GM20000 (cell line): ENCODE data around the gene F13B.
"Not testable (repeated sequence)": the region's sequence is repeated elsewhere in the genome, so short reads cannot be mapped to it uniquely, and the experiment has no call there.

ENCODE experiments used
- DNase-seq: peaks from one replicate; pipeline ENCODE4 v3.0.0; 2012; ENCODE audit warnings: low spot score
- TF ChIP-seq, protein P1 (sequence below): IDR thresholded peaks from 2 replicates; pipeline ENCODE4 v1.5.1; 2012; ENCODE audit warnings: mild to moderate bottlenecking, control low read depth; ENCODE audit errors: extremely low read depth, missing control alignments

Gene F13B

DNA sequence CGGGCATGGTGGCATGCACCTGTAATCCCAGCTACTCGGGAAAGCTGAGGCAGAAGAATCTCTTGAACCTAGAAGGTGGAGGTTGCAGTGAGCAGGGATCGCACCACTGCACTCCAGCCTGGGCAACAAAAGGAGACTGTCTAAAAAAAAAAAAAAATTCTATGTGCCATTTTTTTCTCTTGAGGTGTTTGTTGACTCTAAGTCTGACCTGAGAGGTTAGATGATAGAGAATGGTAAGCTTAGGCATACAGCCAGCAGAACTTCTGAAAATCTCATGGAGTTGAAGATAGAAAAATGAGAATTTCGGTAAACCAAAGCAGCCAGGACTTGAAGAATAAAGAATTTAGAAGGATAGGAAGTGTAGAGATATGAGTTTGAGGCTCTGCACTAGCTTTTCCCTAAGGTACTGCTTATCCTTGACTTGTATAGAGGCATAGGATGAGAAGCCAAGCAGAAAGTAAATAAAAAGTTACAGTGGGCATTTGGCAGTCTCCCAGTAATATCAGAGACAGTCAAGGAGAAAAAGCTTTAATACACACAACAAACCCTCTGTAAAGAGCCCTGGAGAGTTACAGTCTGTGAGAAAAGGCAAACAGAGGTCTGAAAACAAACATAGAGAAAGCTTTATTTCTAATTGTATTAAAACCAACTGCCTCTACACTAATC lies 24.3 kb downstream of the F13B start:
- DNase-seq, result no peak
- TF ChIP-seq, protein P1, sequence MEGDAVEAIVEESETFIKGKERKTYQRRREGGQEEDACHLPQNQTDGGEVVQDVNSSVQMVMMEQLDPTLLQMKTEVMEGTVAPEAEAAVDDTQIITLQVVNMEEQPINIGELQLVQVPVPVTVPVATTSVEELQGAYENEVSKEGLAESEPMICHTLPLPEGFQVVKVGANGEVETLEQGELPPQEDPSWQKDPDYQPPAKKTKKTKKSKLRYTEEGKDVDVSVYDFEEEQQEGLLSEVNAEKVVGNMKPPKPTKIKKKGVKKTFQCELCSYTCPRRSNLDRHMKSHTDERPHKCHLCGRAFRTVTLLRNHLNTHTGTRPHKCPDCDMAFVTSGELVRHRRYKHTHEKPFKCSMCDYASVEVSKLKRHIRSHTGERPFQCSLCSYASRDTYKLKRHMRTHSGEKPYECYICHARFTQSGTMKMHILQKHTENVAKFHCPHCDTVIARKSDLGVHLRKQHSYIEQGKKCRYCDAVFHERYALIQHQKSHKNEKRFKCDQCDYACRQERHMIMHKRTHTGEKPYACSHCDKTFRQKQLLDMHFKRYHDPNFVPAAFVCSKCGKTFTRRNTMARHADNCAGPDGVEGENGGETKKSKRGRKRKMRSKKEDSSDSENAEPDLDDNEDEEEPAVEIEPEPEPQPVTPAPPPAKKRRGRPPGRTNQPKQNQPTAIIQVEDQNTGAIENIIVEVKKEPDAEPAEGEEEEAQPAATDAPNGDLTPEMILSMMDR, result no peak

DNA sequence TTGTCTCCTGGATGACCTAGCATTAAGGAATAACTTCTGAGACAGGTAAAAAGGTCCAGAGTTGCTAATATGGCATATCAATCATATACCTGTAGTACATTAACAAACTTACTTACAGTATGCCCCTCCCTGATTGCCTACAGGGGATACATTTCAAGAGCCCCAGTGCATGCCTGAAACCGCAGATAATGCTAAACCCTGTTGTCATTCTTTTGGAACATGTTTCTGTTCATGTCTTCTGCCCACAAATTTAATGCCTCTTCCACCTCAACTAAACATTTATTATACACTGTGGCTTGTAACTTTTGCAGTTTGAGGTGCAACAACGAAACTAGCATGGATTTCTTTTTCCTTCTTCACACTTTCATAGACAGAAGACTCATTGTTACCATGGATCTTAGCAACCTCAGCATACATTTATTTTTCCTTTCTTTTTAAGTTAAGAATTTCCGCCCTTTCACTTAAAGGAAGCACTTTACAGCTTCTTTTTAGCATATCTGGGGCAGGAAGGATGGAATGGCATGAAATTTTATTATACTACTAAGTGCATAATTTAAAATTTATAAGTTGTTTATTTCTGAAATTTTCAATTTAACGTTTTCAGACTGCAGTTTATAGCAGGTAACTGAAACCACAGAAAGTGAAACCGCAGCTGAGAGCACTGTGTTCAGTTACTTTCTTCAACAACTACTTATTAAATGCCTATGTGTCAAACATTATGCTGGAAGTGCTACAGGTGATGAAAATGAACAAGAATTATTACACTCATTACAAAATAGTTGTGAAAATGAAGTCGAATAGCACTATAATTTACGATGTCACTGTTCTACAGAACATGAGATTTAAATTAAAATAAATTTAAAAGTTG lies 25.3 kb downstream of the F13B start:
- TF ChIP-seq, protein P1, result no peak
- DNase-seq, result no peak

DNA sequence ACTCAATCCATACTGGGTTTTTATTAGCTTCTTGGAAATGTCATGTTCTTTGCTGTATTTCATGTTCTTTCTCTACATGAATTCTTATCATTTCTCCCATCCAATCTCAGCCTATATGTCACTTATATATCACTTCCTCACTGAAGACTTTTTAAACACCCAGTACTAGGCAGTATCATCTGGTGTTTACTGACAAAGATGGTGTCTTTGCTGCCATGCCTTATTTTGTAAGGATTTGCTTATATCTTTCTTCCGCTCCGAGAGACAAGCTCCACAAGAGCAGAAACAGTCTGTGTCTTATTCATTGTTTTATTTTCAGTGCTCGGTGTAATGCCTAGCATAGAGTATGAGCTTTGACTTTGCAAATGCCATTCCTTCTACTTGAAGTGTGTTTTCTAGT lies 30.2 kb downstream of the F13B start:
- TF ChIP-seq, protein P1, result no peak
- no peak for DNase-seq

DNA sequence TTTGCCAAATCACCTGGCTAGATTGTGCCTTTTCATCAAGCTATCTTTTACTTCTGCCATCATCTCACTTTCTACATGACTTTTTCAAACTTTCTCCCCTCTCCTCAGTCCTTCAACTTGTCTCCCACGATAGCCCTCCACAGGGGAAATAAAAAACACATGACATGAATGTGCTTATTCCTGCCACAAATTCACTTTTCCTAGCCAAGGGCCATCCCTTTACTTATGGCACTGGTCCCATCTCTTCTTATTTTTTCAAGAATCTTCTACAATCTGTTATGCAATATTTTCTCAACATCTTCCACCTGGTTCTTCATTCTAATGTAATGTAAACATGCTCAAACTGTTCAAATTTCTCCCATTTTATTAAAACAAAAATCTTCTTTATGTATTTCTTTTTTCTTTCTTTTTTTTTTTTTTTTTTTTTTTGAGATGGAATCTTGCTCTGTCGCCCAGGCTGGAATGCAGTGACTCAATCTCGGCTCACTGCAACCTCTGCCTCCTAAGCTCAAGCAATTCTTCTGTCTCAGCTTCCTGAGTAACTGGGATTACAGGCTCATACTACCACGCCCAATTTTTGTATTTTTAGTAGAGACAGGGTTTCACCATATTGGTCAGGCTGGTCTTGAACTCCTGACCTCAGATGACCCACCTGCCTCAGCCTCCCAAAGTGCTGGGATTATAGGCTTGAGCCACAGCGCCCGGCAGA lies 32.3 kb downstream of the F13B start:
- DNase-seq, result not testable (repeated sequence)

DNA sequence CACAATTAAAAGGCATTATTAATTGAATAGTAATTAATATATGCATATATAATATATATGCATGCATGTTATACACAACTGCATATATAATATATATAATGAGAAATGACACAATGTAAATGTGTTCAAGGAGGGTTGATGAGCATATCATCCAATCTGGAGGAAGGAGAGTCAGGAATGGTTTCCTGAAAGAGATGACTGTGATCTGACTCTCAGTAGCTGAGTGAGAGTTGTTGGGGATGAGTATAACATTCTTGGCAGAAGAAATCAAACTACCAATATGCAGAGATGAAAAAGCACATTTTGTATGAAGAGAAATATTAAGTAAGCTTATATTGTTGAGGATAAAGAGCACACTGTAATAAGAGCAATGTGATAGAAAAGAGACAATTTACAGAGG lies 37.3 kb downstream of the F13B start:
- no peak for DNase-seq
- TF ChIP-seq, protein P1, result no peak

DNA sequence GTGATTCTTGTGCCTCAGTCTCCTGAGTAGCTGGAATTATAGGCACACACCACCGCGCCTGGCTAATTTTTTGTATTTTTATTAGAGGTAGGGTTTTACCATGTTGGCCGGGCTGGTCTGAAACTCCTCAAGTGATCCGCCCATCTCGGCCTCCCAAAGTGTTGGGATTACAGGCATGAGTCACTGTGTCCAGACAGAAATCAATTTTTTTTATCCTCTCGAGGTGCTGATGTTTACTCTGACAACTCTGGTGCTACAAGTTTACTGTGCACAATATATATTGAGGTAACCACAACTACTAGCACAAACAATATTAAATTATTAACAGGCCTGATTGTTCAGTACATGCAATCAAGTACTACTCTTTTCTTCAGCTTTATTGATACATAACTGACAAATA lies 39.7 kb downstream of the F13B start:
- no peak for DNase-seq
- TF ChIP-seq, protein P1, result no peak

DNA sequence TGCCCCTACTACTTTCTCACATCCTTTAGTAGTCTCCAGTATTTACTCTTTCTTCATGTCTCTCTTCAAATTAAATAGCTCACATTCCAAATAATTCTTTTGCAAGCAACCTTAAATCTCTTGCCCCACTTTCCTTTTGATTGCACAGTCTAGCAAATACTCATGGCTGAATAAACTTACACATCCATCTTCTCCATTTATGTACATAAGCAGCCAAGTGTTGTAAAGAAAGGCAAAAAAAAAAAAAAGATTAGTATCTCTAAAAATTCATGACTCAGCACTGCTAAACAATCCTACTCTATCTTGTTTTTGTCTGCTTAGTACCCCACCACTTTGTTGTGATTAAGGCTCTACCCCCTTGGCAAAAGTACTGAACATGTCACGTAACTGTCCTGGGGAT lies 42.6 kb downstream of the F13B start:
- DNase-seq, result no peak
- TF ChIP-seq, protein P1, result no peak
